SK-N-MC (cell line): Measurements from ENCODE around the gene CD99L2.

Source experiments
- DNase-seq: peaks from one replicate; pipeline ENCODE4 v3.0.0-alpha.2; 2011; ENCODE audit warnings: low read depth, low spot score
- H3K27ac ChIP-seq: fragments of 200-600 bp; sonication (generic); 2 replicates; pipeline ENCODE4 v1.5.1; 2016; ENCODE audit warnings: mixed run types
- H3K36me3 ChIP-seq: fragments of 200-600 bp; sonication (generic); 2 replicates; pipeline ENCODE4 v1.6.1; 2017; ENCODE audit warnings: antibody characterized with exemption, low read length, mixed read lengths; ENCODE audit not compliant: insufficient read depth
- H3K4me3 ChIP-seq: fragments of 200-600 bp; sonication (generic); 2 replicates; pipeline ENCODE4 v1.5.1; 2016
- H3K9ac ChIP-seq: fragments of 200-600 bp; sonication (generic); 2 replicates; pipeline ENCODE4 v1.8.0; 2017; ENCODE audit warnings: mixed run types, mixed read lengths; ENCODE audit not compliant: insufficient read length
- H3K9me3 ChIP-seq: fragments of 200-600 bp; sonication (generic); 2 replicates; pipeline ENCODE4 v1.6.1; 2017; ENCODE audit warnings: low read depth, mild to moderate bottlenecking, antibody characterized with exemption, low read length, moderate library complexity, mixed read lengths
- EZH2 ChIP-seq: fragments of 200-600 bp; sonication (generic); IDR thresholded peaks from one replicate; pipeline ENCODE4 v1.6.1; 2017; ENCODE audit warnings: antibody characterized with exemption
- FOXP2 ChIP-seq: optimal IDR thresholded peaks from 2 replicates; pipeline ENCODE3; 2011; ENCODE audit warnings: mild to moderate bottlenecking, moderate library complexity; ENCODE audit not compliant: insufficient read depth; ENCODE audit errors: extremely low read length, control extremely low read depth
- POLR2AphosphoS5 ChIP-seq: IDR thresholded peaks from 2 replicates; pipeline ENCODE4 v1.6.1; 2012; ENCODE audit warnings: mild to moderate bottlenecking, low read depth, low read length, borderline replicate concordance

CD99L2 gene

GRCh38 chrX:150898343-150899190 lies at the start of gene CD99L2:
CD99L2 (minus strand) TSS chrX:150898668; CDS start chrX:150898588, 80 bp downstream.
- Histone ChIP-seq H3K9me3 (no peaks in the 10 kb centered on the region), H3K4me3 (peak within 1 kb of the TSS; percentile 81), H3K36me3 (no peaks in the 10 kb centered on the region), H3K27ac (0 out of 2 replicates have a peak within 1 kb of the TSS, but pooled peaks have one; percentile 46), H3K9ac (peak within 1 kb of the TSS; percentile 84)
- no peak for TF ChIP-seq EZH2
- peak; percentile 71 for TF ChIP-seq POLR2AphosphoS5
- no peak for DNase-seq

GRCh38 chrX:150944233-150944632 lies 45.8 kb upstream of the CD99L2 start:
- no peaks in the 10 kb centered on the region for H3K36me3 ChIP-seq
- H3K9me3 ChIP-seq = no peaks in the 10 kb centered on the region
- TF ChIP-seq EZH2 = no peak
- TF ChIP-seq FOXP2 = no peak
- no peak for TF ChIP-seq POLR2AphosphoS5
- H3K4me3 ChIP-seq = no peak overlapping the region
- no peak overlapping the region for H3K9ac ChIP-seq
- no peak for DNase-seq
- no peak overlapping the region for H3K27ac ChIP-seq

DNA sequence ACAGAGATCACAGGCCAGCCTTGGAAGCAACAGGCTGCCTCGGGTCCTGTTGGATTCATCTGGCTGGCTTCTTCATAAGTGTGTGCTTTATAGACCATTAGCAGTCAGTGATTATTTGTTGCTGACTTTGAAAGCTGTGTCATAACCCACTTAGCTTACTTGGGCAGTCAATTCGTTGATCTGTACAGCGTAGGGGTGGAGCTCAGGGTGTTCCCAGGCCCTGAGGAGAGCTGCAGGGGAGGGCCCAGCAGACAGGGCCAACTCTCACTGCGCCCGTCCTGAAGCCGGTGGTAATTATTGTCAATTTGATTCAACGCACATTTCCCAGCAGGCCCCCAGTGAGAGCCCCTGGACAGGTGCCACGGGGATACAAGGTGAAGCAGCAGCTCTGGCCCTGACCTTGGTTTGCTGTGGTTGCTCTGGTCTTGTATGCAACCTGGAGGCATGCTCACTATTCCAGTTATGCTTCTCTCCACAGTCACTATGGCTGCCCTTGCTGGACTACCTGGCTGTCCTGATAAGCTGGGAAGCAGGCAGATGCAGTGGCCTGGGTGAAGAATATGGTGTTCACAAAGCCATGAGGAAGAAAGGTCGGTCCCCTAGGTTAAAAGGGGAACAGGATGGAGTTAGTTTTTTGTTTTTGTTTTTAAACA lies 44.6 kb upstream of the CD99L2 start:
- no peak overlapping the region for H3K27ac ChIP-seq
- H3K9me3 ChIP-seq = no peaks in the 10 kb centered on the region
- H3K36me3 ChIP-seq = no peaks in the 10 kb centered on the region
- TF ChIP-seq FOXP2 (no peak), POLR2AphosphoS5 (no peak), EZH2 (no peak)
- no peak overlapping the region for H3K9ac ChIP-seq
- no peak for DNase-seq
- no peak overlapping the region for H3K4me3 ChIP-seq

DNA sequence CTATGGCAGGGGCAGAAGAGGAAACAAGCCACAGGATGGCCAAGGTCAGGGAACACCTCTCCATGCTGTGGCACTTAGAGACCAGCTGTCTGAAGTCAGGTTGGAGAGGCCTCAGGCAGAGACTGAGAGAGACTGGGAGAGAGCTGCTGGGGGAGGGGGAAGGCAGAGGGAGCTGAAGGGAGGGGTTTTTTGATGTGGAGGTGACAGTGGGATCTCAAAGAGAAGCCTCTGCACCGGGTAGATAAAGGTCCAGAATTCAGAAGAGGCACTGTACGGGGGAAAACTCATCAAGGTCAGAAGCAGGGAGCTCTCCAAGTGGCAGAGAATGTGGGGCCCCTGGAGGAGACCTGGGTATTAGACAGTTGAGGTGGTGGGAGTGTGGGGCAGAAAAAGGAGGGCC lies 43.1 kb upstream of the CD99L2 start:
- H3K9me3 ChIP-seq = no peaks in the 10 kb centered on the region
- no peak overlapping the region for H3K9ac ChIP-seq
- H3K27ac ChIP-seq = no peak overlapping the region
- no peak for DNase-seq
- H3K36me3 ChIP-seq = no peaks in the 10 kb centered on the region
- no peak overlapping the region for H3K4me3 ChIP-seq
- no peak for TF ChIP-seq FOXP2

GRCh38 chrX:150940844-150941495 lies 42.5 kb upstream of the CD99L2 start:
- H3K36me3 ChIP-seq = no peaks in the 10 kb centered on the region
- no peaks in the 10 kb centered on the region for H3K9me3 ChIP-seq
- no peak overlapping the region for H3K27ac ChIP-seq
- H3K9ac ChIP-seq = no peak overlapping the region
- TF ChIP-seq POLR2AphosphoS5 (no peak), FOXP2 (no peak), EZH2 (no peak)
- H3K4me3 ChIP-seq = no peak overlapping the region
- DNase-seq = no peak

GRCh38 chrX:150936556-150936955 lies 38.1 kb upstream of the CD99L2 start:
- Histone ChIP-seq H3K9ac (no peak overlapping the region), H3K27ac (no peak overlapping the region), H3K9me3 (no peaks in the 10 kb centered on the region), H3K4me3 (no peak overlapping the region), H3K36me3 (no peaks in the 10 kb centered on the region)
- no peak for TF ChIP-seq FOXP2
- TF ChIP-seq EZH2 = no peak
- TF ChIP-seq POLR2AphosphoS5 = no peak
- DNase-seq = no peak

DNA sequence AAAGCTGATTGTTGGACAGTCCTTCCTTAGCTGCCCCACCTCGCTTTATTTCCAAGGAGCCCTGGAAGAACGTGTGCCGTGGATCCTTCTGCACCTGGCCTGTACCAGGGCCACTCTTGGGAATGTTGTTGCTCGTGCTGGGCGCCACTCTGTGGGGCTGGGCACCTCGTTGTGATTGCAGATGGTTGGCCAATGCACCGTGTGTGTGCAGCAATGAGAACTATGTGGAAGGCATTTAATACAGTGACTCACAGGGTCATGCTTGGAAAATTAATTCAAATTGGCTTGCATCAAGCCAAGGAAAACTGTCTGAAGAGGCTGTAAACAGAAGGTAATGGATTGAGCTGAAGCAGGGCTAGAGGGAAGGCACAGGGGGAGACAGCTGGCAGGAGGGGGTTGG lies 37.0 kb upstream of the CD99L2 start:
- H3K4me3 ChIP-seq = no peak overlapping the region
- H3K27ac ChIP-seq = no peak overlapping the region
- no peak overlapping the region for H3K9ac ChIP-seq
- no peaks in the 10 kb centered on the region for H3K36me3 ChIP-seq
- no peak for TF ChIP-seq EZH2
- no peak for TF ChIP-seq FOXP2
- TF ChIP-seq POLR2AphosphoS5 = no peak
- H3K9me3 ChIP-seq = no peaks in the 10 kb centered on the region
- no peak for DNase-seq

DNA sequence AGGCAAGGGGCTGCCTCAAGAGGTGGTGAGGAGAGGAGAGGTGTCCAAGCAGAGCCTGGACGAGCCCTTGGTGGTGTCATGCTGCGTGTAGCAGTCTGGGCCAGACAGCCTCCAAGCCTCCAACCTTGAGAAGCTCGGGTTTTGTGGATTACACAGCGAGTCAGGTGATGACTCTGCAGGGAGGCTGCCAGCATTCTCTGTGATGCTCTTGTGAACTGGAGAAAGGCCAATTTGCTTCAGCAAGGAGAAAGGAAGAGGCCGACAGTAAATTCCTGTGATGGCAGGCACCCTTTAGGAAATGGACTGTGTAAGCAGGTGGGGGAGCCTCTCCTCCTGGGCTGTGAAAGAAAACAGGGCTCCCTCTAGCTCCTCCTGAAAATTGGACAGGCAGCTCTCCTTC lies 36.0 kb upstream of the CD99L2 start:
- no peak overlapping the region for H3K27ac ChIP-seq
- TF ChIP-seq FOXP2 = no peak
- TF ChIP-seq POLR2AphosphoS5 = no peak
- no peak for TF ChIP-seq EZH2
- no peak for DNase-seq
- H3K9me3 ChIP-seq = no peaks in the 10 kb centered on the region
- no peak overlapping the region for H3K9ac ChIP-seq
- H3K36me3 ChIP-seq = no peaks in the 10 kb centered on the region
- no peak overlapping the region for H3K4me3 ChIP-seq
